IMR-90 (cell line): ENCODE data around the gene MSRB1. TPM values are rescaled to one million over a fixed set of nuclear protein-coding genes. Genes with fewer than 3 reads are reported as not detected.

Source experiments
- ATAC-seq: fragments of 200-7000 bp; cut with Tn5 transposase; 2 replicates; pipeline ENCODE4 v1.9.1; 2020; ENCODE audit warnings: low read depth, mild to moderate bottlenecking, moderate library complexity
- BruUV-seq: library from RNA; stranded (reverse); fragments of 400-500 nt; replicated peaks from 2 replicates; lab custom pipeline; 2021; lab: Mats Ljungman, UMichigan
- CTCF ChIA-PET: fragments of 300-600 bp; formaldehyde crosslinking; extraction: SDS; loops from one replicate; lab custom pipeline; 2021; ENCODE audit warnings: antibody characterized with exemption; lab: Yijun Ruan, JAX
- POLR2A ChIA-PET: fragments of 300-600 bp; sonication (Branson Sonifier 250); formaldehyde crosslinking; loops from one replicate; lab custom pipeline; 2022; ENCODE audit warnings: antibody characterized with exemption; ENCODE audit not compliant: unreplicated experiment; lab: Charles Lee
- DNase-seq: peaks from one replicate; pipeline ENCODE4 v3.0.0; 2013
- H2AFZ ChIP-seq: replicated peaks from 2 replicates; pipeline ENCODE3; 2013; ENCODE audit warnings: low read length, mild to moderate bottlenecking; ENCODE audit not compliant: poor library complexity
- H2AK5ac ChIP-seq: 2 replicates; pipeline ENCODE4 v1.6.1; 2013; ENCODE audit warnings: low read depth, low read length, inconsistent platforms
- H2AK9ac ChIP-seq: replicated peaks from 2 replicates; pipeline ENCODE3; 2013; ENCODE audit warnings: mild to moderate bottlenecking, low read depth, low read length, moderate library complexity; ENCODE audit not compliant: poor library complexity
- H2BK120ac ChIP-seq: 2 replicates; pipeline ENCODE4 v1.6.1; 2013; ENCODE audit warnings: low read depth, low read length, inconsistent platforms
- H2BK15ac ChIP-seq: 3 replicates; pipeline ENCODE4 v1.6.1; 2013; ENCODE audit warnings: low read depth, low read length, inconsistent platforms
- H2BK20ac ChIP-seq: 2 replicates; pipeline ENCODE4 v1.6.1; 2013; ENCODE audit warnings: low read depth, mild to moderate bottlenecking, inconsistent platforms, low read length, moderate library complexity
- H2BK5ac ChIP-seq: 2 replicates; pipeline ENCODE4 v1.6.1; 2013; ENCODE audit warnings: mild to moderate bottlenecking, low read depth, low read length, inconsistent platforms; ENCODE audit not compliant: poor library complexity, severe bottlenecking
- H3K14ac ChIP-seq: replicated peaks from 2 replicates; pipeline ENCODE4 v1.6.1; 2013; ENCODE audit warnings: low read depth, low read length, inconsistent platforms
- H3K18ac ChIP-seq: 2 replicates; pipeline ENCODE4 v1.6.1; 2013; ENCODE audit warnings: low read depth, low read length, control low read depth
- H3K23ac ChIP-seq: 2 replicates; pipeline ENCODE4 v1.6.1; 2013; ENCODE audit warnings: low read depth, low read length, inconsistent platforms
- H3K27ac ChIP-seq: 2 replicates; pipeline ENCODE4 v1.5.1; 2013; ENCODE audit warnings: mild to moderate bottlenecking, control low read depth, low read length; ENCODE audit not compliant: insufficient read depth
- H3K27me3 ChIP-seq: 2 replicates; pipeline ENCODE4 v1.6.1; 2013; ENCODE audit warnings: low read length; ENCODE audit not compliant: control insufficient read depth, insufficient read depth
- H3K36me3 ChIP-seq: 2 replicates; pipeline ENCODE4 v1.6.1; 2013; ENCODE audit warnings: low read length, mixed read lengths; ENCODE audit not compliant: control insufficient read depth, insufficient read depth
- H3K4ac ChIP-seq: 2 replicates; pipeline ENCODE4 v1.6.1; 2013; ENCODE audit warnings: low read depth, low read length, inconsistent platforms
- H3K4me1 ChIP-seq: 2 replicates; pipeline ENCODE4 v1.6.1; 2013; ENCODE audit warnings: low read length, mixed read lengths; ENCODE audit not compliant: control insufficient read depth, insufficient read depth
- H3K4me2 ChIP-seq: 2 replicates; pipeline ENCODE4 v1.6.1; 2013; ENCODE audit warnings: low read depth, mild to moderate bottlenecking, control low read depth, low read length, moderate library complexity
- H3K4me3 ChIP-seq: 2 replicates; pipeline ENCODE4 v1.5.1; 2013; ENCODE audit warnings: low read depth, mild to moderate bottlenecking, control low read depth, low read length, moderate library complexity; ENCODE audit not compliant: insufficient read depth
- H3K56ac ChIP-seq: 2 replicates; pipeline ENCODE4 v1.6.1; 2013; ENCODE audit warnings: low read length, inconsistent platforms; ENCODE audit not compliant: insufficient read depth; ENCODE audit errors: extremely low read depth
- H3K79me1 ChIP-seq, 2 experiments: 2 replicates each; pipeline ENCODE4 v1.6.1; 2013; ENCODE audit warnings: low read length in 2 of 2, inconsistent platforms in 1 of 2, low read depth in 1 of 2
- H3K9ac ChIP-seq: 2 replicates; pipeline ENCODE4 v1.6.1; 2013; ENCODE audit warnings: low read depth, low read length, control low read depth
- H3K9me1 ChIP-seq: 2 replicates; pipeline ENCODE4 v1.6.1; 2013; ENCODE audit warnings: low read length, inconsistent platforms; ENCODE audit not compliant: insufficient read depth
- H3K9me3 ChIP-seq: 2 replicates; pipeline ENCODE4 v1.6.1; 2013; ENCODE audit warnings: low read length; ENCODE audit not compliant: control insufficient read depth, insufficient read depth
- H4K20me1 ChIP-seq: 2 replicates; pipeline ENCODE4 v1.6.1; 2013; ENCODE audit warnings: low read length, inconsistent platforms; ENCODE audit not compliant: insufficient read depth
- H4K5ac ChIP-seq: 2 replicates; pipeline ENCODE4 v1.6.1; 2013; ENCODE audit warnings: mild to moderate bottlenecking, low read depth, low read length, control low read depth
- H4K8ac ChIP-seq, 2 experiments: 2 replicates each; pipeline ENCODE4 v1.6.1; 2013; ENCODE audit warnings: low read depth in 2 of 2, low read length in 2 of 2, control low read depth in 1 of 2, inconsistent platforms in 1 of 2
- H4K91ac ChIP-seq: 2 replicates; pipeline ENCODE4 v1.6.1; 2013; ENCODE audit warnings: low read depth, low read length, inconsistent platforms; ENCODE audit not compliant: insufficient read depth
- BHLHE40 ChIP-seq: fragments of 150-350 bp; IDR thresholded peaks from 2 replicates; pipeline ENCODE4 v1.6.1; 2016; ENCODE audit warnings: mild to moderate bottlenecking, low read depth, low read length
- CHD1 ChIP-seq: IDR thresholded peaks from 2 replicates; pipeline ENCODE4 v1.6.1; 2012; ENCODE audit warnings: low read depth, low read length, improper control_type of control experiment
- CTCF ChIP-seq: conservative IDR thresholded peaks from 2 replicates; pipeline ENCODE4 v1.5.1; 2012; ENCODE audit warnings: mild to moderate bottlenecking, low read depth, low read length, improper control_type of control experiment
- ELK1 ChIP-seq: fragments of 150-350 bp; IDR thresholded peaks from 2 replicates; pipeline ENCODE4 v1.6.1; 2016; ENCODE audit warnings: low read depth, mild to moderate bottlenecking, low read length, moderate library complexity, borderline replicate concordance
- MAZ ChIP-seq: IDR thresholded peaks from 2 replicates; pipeline ENCODE4 v1.6.1; 2012; ENCODE audit warnings: low read depth, mild to moderate bottlenecking, low read length, improper control_type of control experiment, moderate library complexity, borderline replicate concordance
- MXI1 ChIP-seq: IDR thresholded peaks from 2 replicates; pipeline ENCODE4 v1.6.1; 2012; ENCODE audit warnings: low read depth, mild to moderate bottlenecking, low read length, moderate library complexity, borderline replicate concordance
- POLR2A ChIP-seq: IDR thresholded peaks from 2 replicates; pipeline ENCODE4 v1.6.1; 2012; ENCODE audit warnings: mild to moderate bottlenecking, low read depth, low read length
- RAD21 ChIP-seq: IDR thresholded peaks from 2 replicates; pipeline ENCODE4 v1.6.1; 2012; ENCODE audit warnings: low read length, improper control_type of control experiment
- RFX5 ChIP-seq: IDR thresholded peaks from 2 replicates; pipeline ENCODE4 v1.8.0; 2012; ENCODE audit warnings: low read depth, mild to moderate bottlenecking, low read length, moderate library complexity
- WGBS, 2 experiments: methylation state at CpG; one replicate each; pipeline versions ENCODE4 v1.1.5 to v1.1.7; 2013; ENCODE audit warnings: missing lambda C conversion rate in 2 of 2; ENCODE audit not compliant: insufficient read length in 1 of 2; ENCODE audit errors: extremely low coverage in 2 of 2; 5-methylcytosine and 5-hydroxymethylcytosine counted together
- dilution Hi-C: fragments of 300-500 bp; cut with HindIII; formaldehyde crosslinking; loops from one replicate; pipeline ENCODE4 v1.14.3; 2018; ENCODE audit warnings: low sequenced_read_pairs; ENCODE audit not compliant: unreplicated experiment
- in situ Hi-C: fragments of 300-500 bp; cut with MboI; formaldehyde crosslinking; loops from 3 replicates; pipeline ENCODE4 v1.14.3; 2019; ENCODE audit warnings: low sequenced_read_pairs, inconsistent platforms, mixed read lengths
- intact Hi-C: fragments of 100-400 bp; cut with micrococcal nuclease; formaldehyde crosslinking; loops from 2 replicates; pipeline ENCODE4 v1.10.0; 2022
- polyA plus RNA-seq, 3 experiments: library from polyadenylated mRNA; depleted of rRNA; stranded (reverse); fragments of >200 nt; gene quantifications; 2 replicates each; pipeline ENCODE4 v1.2.3, GENCODE V29; 2012; ENCODE audit warnings: low replicate concordance in 1 of 3
- total RNA-seq: library from RNA; depleted of rRNA; stranded (reverse); fragments of >200 nt; gene quantifications from 2 replicates; pipeline ENCODE4 v1.2.3, GENCODE V29; 2012
- TF ChIP-seq, protein P1 (sequence below): fragments of 150-350 bp; IDR thresholded peaks from 2 replicates; pipeline ENCODE4 v1.6.1; 2017; ENCODE audit warnings: mild to moderate bottlenecking, antibody characterized with exemption, low read length, low read depth

Gene MSRB1
- total and polyA plus RNA-seq, 2 of the 4 experiments (the other 2 are of a cell fraction) = 17.0 to 32.3 TPM

- Histone ChIP-seq H3K4ac (no peak overlapping the region), H3K9me1 (peaks cover 8% of the 10 kb centered on the region), H2BK15ac (no peak overlapping the region), H3K4me3 (no peak overlapping the region), H4K91ac (no peak overlapping the region), H4K5ac (no peak overlapping the region), H3K9ac (no peak overlapping the region), H3K79me1 (peaks cover 12 to 13% of the 10 kb centered on the region in 2 experiments), H3K4me2 (no peak overlapping the region), H3K9me3 (no peaks in the 10 kb centered on the region), H3K36me3 (peaks cover 34% of the 10 kb centered on the region), H3K18ac (no peak overlapping the region), H2BK120ac (no peak overlapping the region), H4K8ac (no peak overlapping the region), H2AK5ac (no peak overlapping the region), H2BK5ac (no peak overlapping the region), H3K23ac (no peak overlapping the region), H2AFZ (no peak overlapping the region), H2BK20ac (no peak overlapping the region), H3K27ac (no peak overlapping the region), H3K56ac (no peak overlapping the region), H3K4me1 (peaks cover 8% of the 10 kb centered on the region), H2AK9ac (no peak overlapping the region), H3K27me3 (peaks cover 31% of the 10 kb centered on the region; the same call in 1 of the 2 replicates), H4K20me1 (no peaks in the 10 kb centered on the region; the same call in none of the 2 replicates), H3K14ac (no peak overlapping the region)
- DNase-seq (no peak), ATAC-seq (no peak)
- intact Hi-C loops = no loop called here
- 12% methylated on average over 5 of the region's 16 CpGs; no CpG with 5 or more reads in 1 of the 2 experiments for WGBS, 2 experiments
- no peak for TF ChIP-seq CHD1
- TF ChIP-seq POLR2A = no peak
- no peak for TF ChIP-seq RFX5
- no peak for TF ChIP-seq MAZ
- no peak for TF ChIP-seq CTCF
- no peak for TF ChIP-seq MXI1
- TF ChIP-seq, protein P1, sequence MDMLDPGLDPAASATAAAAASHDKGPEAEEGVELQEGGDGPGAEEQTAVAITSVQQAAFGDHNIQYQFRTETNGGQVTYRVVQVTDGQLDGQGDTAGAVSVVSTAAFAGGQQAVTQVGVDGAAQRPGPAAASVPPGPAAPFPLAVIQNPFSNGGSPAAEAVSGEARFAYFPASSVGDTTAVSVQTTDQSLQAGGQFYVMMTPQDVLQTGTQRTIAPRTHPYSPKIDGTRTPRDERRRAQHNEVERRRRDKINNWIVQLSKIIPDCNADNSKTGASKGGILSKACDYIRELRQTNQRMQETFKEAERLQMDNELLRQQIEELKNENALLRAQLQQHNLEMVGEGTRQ = no peak
- TF ChIP-seq RAD21 = no peak
- TF ChIP-seq ELK1 = no peak
- TF ChIP-seq BHLHE40 = no peak
- no TSS peak for BruUV-seq
- ChIA-PET CTCF (interaction anchor here (1.3 kb wide), 2 partner anchors 23 to 159 kb away, joined by 3 to 5 read pairs; no protein-coding TSS in a partner anchor), POLR2A (no interaction called here)
- in situ Hi-C loops = no loop called here
- dilution Hi-C loops = no loop called here
These were observed 37.7 kb upstream of the MSRB1 start for GRCh38 chr16:1980770-1981087.
